K562 (cell line): Measurements from ENCODE around the gene MYO18A. TPM values are rescaled to one million over a fixed set of nuclear protein-coding genes. Genes with fewer than 3 reads are reported as not detected.

ENCODE experiments used
- AFF4 ChIP-seq: sonication (generic); formaldehyde crosslinking; IDR thresholded peaks from 2 replicates; pipeline ENCODE4 v1.8.0; 2023; ENCODE audit warnings: mild to moderate bottlenecking, missing genetic modification reagents
- CAMTA2 ChIP-seq: fragments of 250-450 bp; sonication (Bioruptor Pico); conservative IDR thresholded peaks from 2 replicates; pipeline ENCODE4 v1.5.1; 2022
- CBX8 ChIP-seq: fragments of 200-600 bp; sonication (generic); IDR thresholded peaks from 2 replicates; pipeline ENCODE4 v1.6.1; 2012; ENCODE audit warnings: borderline replicate concordance, mixed run types, low read depth, mild to moderate bottlenecking, moderate library complexity, mixed read lengths, low read length, control low read depth, inconsistent platforms; ENCODE audit not compliant: poor library complexity, severe bottlenecking; ENCODE audit errors: extremely low read depth
- CLOCK ChIP-seq: fragments of 250-450 bp; sonication (Bioruptor Pico); IDR thresholded peaks from 2 replicates; pipeline ENCODE4 v1.4.0; 2020; ENCODE audit warnings: mild to moderate bottlenecking, moderate library complexity, borderline replicate concordance
- CREB3 ChIP-seq: fragments of 450-650 bp; conservative IDR thresholded peaks from 2 replicates; pipeline ENCODE4 v1.6.1; 2016; ENCODE audit warnings: missing genetic modification characterization, low read depth, mild to moderate bottlenecking, missing compliant biosample characterization, moderate library complexity
- CXXC5 ChIP-seq: fragments of 250-450 bp; sonication (Bioruptor Pico); IDR thresholded peaks from 2 replicates; pipeline ENCODE4 v1.8.0; 2022; ENCODE audit warnings: inconsistent platforms, mild to moderate bottlenecking, moderate library complexity
- ERF ChIP-seq: fragments of 450-650 bp; formaldehyde crosslinking; IDR thresholded peaks from 2 replicates; pipeline ENCODE4 v1.4.0; 2020; ENCODE audit warnings: mild to moderate bottlenecking, mixed read lengths
- HIVEP1 ChIP-seq: fragments of 250-450 bp; sonication (Bioruptor Pico); IDR thresholded peaks from 2 replicates; pipeline ENCODE4 v1.4.0; 2020; ENCODE audit warnings: mild to moderate bottlenecking
- RAD21 ChIP-seq, 2 experiments: fragments of 250-450 bp in 1 of 2; fragments of 450-650 bp in 1 of 2; sonication (Bioruptor Pico) in 1 of 2; formaldehyde crosslinking in 1 of 2; IDR thresholded peaks in 1 of 2; conservative IDR thresholded peaks in 1 of 2; 2 replicates each; pipeline versions ENCODE4 v1.4.0 to v1.8.0; 2020 to 2022; ENCODE audit warnings: mild to moderate bottlenecking in 2 of 2, moderate library complexity in 1 of 2
- RCOR1 ChIP-seq, 2 experiments: IDR thresholded peaks; 2 replicates each; pipeline ENCODE4 v1.6.1; 2012; ENCODE audit warnings: low read depth in 2 of 2, low read length in 2 of 2, borderline replicate concordance in 1 of 2, improper control_type of control experiment in 1 of 2
- SMAD1 ChIP-seq: fragments of 150-350 bp; IDR thresholded peaks from 2 replicates; pipeline ENCODE4 v1.6.1; 2014; ENCODE audit warnings: low read length, low read depth; ENCODE audit not compliant: partially characterized antibody
- TBP ChIP-seq: optimal IDR thresholded peaks from 2 replicates; pipeline ENCODE3; 2011; ENCODE audit warnings: low read depth, low read length, improper control_type of control experiment
- U2AF1 ChIP-seq: fragments of 200-400 bp; formaldehyde crosslinking; optimal IDR thresholded peaks from 2 replicates; pipeline ENCODE3; 2017; ENCODE audit warnings: mild to moderate bottlenecking, low read depth, low read length, moderate library complexity
- ZBTB49 ChIP-seq: sonication (generic); formaldehyde crosslinking; IDR thresholded peaks from 2 replicates; pipeline ENCODE4 v1.8.0; 2022; ENCODE audit warnings: missing genetic modification reagents, mild to moderate bottlenecking, borderline replicate concordance
- ZNF785 ChIP-seq: fragments of 250-450 bp; sonication (Bioruptor Pico); IDR thresholded peaks from 2 replicates; pipeline ENCODE4 v1.4.0; 2020; ENCODE audit warnings: mild to moderate bottlenecking
- polyA plus RNA-seq, 8 experiments: library from polyadenylated mRNA; depleted of rRNA in 4 of 8; stranded (reverse) in 5 of 8; unstranded in 3 of 8; fragments of >200 nt; fragmentation: Nextera tagmentation in 2 of 8; fragmentation: Illumina TruSeq in 1 of 8; extraction: Ambion mirVana in 2 of 8; extraction: Trizol in 1 of 8; gene quantifications; 2 replicates each; pipeline versions ENCODE4 v1.2.1 to v1.2.3, GENCODE V29; 2011 to 2014; ENCODE audit warnings: inconsistent platforms in 1 of 8, missing spikeins in 1 of 8
- total RNA-seq, 7 experiments: library from RNA; depleted of rRNA in 6 of 7; stranded (reverse); fragments of >200 nt in 6 of 7; fragmentation: Illumina TruSeq in 2 of 7; extraction: Trizol in 2 of 7; gene quantifications; 2 replicates each; pipeline versions ENCODE4 v1.2.1 to v1.2.3, GENCODE V29; 2011 to 2021; ENCODE audit warnings: low replicate concordance in 1 of 7

Gene MYO18A
- total and polyA plus RNA-seq, 9 of the 15 experiments (the other 6 are each of a cell fraction or from before 2014, with no cell fraction given): 2.5 to 65.4 (median 17.1) TPM

- no peak; the same call in none of the 2 replicates for TF ChIP-seq ERF (CRISPR knock-in tag)
- TF ChIP-seq RAD21 (CRISPR knock-in tag; conservative IDR thresholded peaks at IDR 0.05 in 1 of 2, IDR thresholded peaks at IDR 0.05 in 1 of 2): no peak
- TF ChIP-seq CLOCK (CRISPR knock-in tag): no peak; the same call in 1 of the 2 replicates
- TF ChIP-seq U2AF1: no peak
- TF ChIP-seq ZBTB49 (CRISPR knock-in tag): no peak
- no peak for TF ChIP-seq CBX8
- no peak for TF ChIP-seq CREB3 (tag)
- TF ChIP-seq TBP: no peak
- TF ChIP-seq CAMTA2 (CRISPR knock-in tag): no peak
- TF ChIP-seq SMAD1: peak; percentile 61
- TF ChIP-seq RCOR1 (IDR thresholded peaks at IDR 0.05; ENCODE audit: borderline replicate concordance in 1 of 2, low read depth in 2 of 2, low read length in 2 of 2): peak; percentile 77 to 94; a peak in 3 of 4 replicates
- peak; percentile 99 for TF ChIP-seq CXXC5 (CRISPR knock-in tag)
- no peak for TF ChIP-seq HIVEP1 (CRISPR knock-in tag)
- TF ChIP-seq AFF4 (CRISPR knock-in tag): no peak
- no peak for TF ChIP-seq ZNF785 (CRISPR knock-in tag)
Observed at GRCh38 chr17:29176558-29177351, 3.4 kb downstream of the MYO18A start (continued).
